GM12874 (cell line): Measurements from ENCODE around the gene FOXF1.
A peak's percentile ranks its signal among the peaks of the same experiment; 100 is the strongest.

Experiments
- TF ChIP-seq, protein P1 (sequence below): IDR thresholded peaks from 2 replicates; pipeline ENCODE4 v1.5.1; 2011; ENCODE audit warnings: low read depth, mild to moderate bottlenecking, control low read depth, low read length, moderate library complexity; ENCODE audit not compliant: insufficient read depth

FOXF1 gene

DNA sequence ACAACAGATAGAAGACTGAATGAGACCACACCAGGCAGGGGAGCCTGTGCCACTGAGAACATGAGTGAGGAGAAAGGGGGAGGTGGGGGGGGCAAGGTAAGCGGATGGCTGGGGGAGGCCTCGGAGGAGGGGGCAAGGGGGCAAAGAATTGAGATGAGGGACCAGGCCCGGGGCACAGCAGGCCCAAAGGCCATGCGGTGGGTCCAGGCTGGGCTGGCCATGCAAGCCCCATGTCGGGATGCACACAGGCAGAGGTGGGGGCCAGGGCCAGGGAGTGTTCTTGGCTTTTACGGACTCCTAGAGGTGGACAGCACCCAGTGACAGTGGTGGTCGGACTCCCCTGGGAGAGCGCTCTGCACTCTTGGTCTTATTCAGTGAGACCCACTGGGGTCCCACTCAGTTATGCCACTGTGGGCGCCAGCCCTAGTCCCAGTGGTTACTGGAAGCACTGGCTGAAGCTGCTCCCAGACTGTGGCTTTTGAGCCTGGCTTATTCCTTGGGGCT, 49.5 kb downstream of the FOXF1 start:
- TF ChIP-seq, protein P1, sequence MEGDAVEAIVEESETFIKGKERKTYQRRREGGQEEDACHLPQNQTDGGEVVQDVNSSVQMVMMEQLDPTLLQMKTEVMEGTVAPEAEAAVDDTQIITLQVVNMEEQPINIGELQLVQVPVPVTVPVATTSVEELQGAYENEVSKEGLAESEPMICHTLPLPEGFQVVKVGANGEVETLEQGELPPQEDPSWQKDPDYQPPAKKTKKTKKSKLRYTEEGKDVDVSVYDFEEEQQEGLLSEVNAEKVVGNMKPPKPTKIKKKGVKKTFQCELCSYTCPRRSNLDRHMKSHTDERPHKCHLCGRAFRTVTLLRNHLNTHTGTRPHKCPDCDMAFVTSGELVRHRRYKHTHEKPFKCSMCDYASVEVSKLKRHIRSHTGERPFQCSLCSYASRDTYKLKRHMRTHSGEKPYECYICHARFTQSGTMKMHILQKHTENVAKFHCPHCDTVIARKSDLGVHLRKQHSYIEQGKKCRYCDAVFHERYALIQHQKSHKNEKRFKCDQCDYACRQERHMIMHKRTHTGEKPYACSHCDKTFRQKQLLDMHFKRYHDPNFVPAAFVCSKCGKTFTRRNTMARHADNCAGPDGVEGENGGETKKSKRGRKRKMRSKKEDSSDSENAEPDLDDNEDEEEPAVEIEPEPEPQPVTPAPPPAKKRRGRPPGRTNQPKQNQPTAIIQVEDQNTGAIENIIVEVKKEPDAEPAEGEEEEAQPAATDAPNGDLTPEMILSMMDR = no peak

DNA sequence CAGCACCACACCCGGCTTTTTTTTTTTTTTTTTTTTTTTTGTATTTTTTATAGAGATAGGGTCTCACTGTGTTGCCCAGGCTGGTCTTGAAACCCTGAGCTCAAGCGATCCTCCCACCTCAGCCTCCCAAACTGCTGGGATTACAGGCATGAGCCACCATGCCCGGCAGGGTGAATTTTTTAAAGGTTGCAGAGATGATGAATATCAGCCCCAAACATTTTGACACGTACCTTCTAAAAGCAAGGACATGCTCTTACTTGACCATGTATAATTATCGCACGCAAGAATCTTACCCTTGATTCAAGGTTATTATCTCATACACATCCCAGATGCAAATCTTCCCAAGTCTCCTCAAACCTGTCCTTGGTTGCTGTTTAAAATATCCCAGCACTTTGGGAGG, 52.0 kb downstream of the FOXF1 start:
- TF ChIP-seq, protein P1 = no peak

DNA sequence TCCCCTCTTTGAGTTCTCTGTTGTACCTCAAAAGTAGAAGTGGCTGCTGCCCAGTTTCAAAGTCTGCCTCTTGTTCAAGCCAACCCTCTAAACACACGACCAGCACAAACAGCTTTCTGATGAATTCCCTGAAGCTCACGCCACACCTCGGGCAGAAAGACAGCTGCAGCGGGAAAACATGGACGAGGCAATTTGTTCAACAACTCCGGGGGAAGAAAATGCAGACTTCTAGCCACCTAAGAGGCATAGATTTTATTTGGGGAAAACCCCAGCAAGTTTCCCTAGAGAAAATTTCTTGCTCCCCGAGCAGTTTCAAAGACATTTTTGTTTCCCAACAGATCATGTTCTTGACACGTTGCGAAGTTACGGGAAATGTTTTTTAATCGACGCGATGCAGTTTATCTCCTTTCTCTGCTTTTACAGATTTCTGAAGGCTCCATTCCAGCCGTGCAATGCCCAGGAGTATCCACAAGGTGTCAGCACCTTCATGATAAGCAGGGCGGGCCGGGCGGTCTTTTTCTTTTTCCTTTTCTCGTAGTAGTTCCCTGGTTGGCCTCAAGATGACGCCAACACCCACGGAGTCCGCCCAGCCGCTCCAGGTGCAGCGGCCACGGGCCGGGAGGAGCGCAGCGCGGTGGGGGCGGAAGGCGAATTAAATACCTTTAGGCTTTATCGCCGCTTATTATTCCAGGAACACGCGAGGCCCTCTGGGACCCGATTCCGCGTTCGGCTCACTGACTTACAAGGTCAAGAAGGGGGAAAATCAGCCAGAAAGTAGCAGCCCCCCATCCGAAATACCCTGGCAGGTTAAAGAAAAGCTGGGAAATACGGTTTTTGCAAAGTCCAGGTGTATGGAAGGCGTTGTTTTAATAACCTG, 53.4 kb downstream of the FOXF1 start:
- TF ChIP-seq, protein P1 = peak; percentile 98
